GM12875 (cell line): Measurements from ENCODE around the gene CDC42EP2.
"Not testable (repeated sequence)": the region's sequence is repeated elsewhere in the genome, so short reads cannot be mapped to it uniquely, and the experiment has no call there.

Experiments used
- H3K4me3 ChIP-seq: one replicate; pipeline ENCODE4 v1.5.1; 2011; ENCODE audit warnings: low read depth, low read length, control low read depth
- CTCF ChIP-seq: IDR thresholded peaks from 2 replicates; pipeline ENCODE4 v1.5.1; 2011; ENCODE audit warnings: low read depth, mild to moderate bottlenecking, control low read depth, inconsistent platforms, low read length, moderate library complexity, borderline replicate concordance; ENCODE audit not compliant: insufficient read depth

The CDC42EP2 gene

DNA sequence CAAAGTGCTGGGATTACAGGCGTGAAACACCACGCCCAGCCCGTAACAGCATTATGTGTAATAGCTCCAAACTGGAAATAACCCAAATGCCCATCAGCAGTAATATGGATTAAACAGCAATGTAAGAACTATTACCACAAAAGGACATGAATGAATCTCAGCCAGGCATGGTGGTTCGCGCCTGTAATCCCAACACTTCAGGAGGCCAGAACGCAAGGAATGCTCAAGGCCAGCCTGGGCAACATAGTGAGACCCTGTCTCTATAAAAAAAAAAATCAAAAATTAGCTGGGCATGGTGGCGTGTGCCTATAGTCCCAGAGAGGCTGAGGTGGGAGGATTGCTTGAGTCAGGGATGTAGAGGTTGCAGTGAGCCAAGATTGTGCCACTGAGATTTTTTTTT is 15.9 kb downstream of the CDC42EP2 start:
- no peak for TF ChIP-seq CTCF
- H3K4me3 ChIP-seq = no peak overlapping the region

- not testable (repeated sequence) for H3K4me3 ChIP-seq
These were observed 17.9 kb downstream of the CDC42EP2 start for GRCh38 chr11:65332591-65332990.

DNA sequence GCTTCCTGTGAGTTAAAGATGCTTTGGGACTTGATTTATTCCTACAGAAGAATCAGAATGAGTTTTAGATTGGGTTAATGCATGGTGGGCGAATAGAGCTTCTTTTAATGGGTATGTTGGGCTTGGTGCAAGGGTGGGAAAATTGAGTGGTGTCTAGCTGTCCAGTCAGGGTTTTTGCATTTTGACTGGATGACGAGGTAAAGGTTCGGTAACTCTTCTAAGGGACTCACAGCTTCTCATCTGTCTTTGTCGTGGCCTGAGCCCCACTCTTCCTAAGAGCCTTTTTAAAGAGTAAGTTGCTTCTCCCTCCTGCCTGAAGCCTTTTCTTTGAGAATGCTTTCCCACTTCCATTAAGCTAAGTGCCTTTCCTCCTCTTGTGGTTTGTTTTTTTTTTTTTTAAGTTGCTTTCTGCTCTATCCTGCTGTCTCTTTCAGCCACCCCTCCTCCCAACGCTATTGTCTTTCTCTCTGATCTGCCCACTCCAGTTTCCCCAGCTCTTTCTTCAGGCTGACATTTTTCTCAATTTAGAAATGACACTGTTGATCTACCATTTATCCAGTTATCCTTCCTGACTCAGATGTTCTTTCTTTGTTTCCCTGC is 20.1 kb downstream of the CDC42EP2 start:
- peak overlapping the region; percentile 89 for H3K4me3 ChIP-seq
- TF ChIP-seq CTCF = no peak

DNA sequence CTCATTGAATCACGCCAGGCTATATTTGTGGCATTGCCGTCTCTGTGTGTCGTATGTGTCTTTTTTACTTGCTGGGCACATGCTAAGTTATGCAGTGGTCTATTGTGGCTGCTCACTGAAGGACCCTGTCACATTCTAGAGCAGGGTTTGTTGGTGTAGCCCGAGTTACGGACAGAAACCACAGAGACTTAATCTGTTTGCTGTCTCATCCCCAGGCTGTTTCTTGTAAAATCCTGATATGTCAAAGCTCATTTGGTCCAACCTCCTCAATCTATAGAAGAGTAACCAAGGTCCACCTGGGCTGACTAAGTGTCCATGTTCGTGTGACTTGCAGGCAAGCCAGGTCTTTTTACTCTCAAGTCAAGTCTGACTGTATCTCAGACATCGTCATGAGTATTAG is 24.0 kb downstream of the CDC42EP2 start:
- no peak for TF ChIP-seq CTCF
- no peak overlapping the region for H3K4me3 ChIP-seq

- no peak overlapping the region for H3K4me3 ChIP-seq
- TF ChIP-seq CTCF = no peak
These were observed 25.6 kb downstream of the CDC42EP2 start for GRCh38 chr11:65340226-65340625.

- H3K4me3 ChIP-seq = no peak overlapping the region
- no peak for TF ChIP-seq CTCF
These were observed 27.2 kb downstream of the CDC42EP2 start for GRCh38 chr11:65341856-65342255.

GRCh38 chr11:65351511-65351910 is 36.8 kb downstream of the CDC42EP2 start:
- no peak for TF ChIP-seq CTCF
- H3K4me3 ChIP-seq = no peak overlapping the region

DNA sequence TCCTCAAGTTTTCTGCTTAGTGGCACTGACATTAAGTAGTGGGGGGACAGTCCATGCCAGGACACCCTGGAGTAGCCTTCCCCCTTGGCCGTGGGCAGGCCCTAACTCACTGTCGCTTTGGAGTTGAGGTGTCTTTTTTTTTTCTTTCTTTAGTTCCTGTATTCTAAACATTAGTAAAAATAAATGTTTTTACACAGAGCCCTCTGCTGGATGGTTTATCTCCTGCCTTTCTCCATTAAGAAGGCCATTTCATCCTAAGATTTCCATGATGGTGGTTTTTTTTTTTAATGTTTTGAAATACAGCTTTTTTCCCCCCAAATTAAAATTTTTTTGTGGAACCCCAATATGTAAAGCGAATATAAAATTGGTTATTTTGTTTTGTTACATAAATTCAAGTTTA is 38.1 kb downstream of the CDC42EP2 start:
- TF ChIP-seq CTCF = no peak
- H3K4me3 ChIP-seq = no peak overlapping the region
